HG02588 (cell line): ENCODE data around the gene DPYSL4.

Experiments used
- ATAC-seq: cut with Tn5 transposase; IDR thresholded peaks from one replicate; pipeline ENCODE4 v1.9.1; 2021; ENCODE audit warnings: mild to moderate bottlenecking, moderate library complexity; ENCODE audit not compliant: unreplicated experiment

The DPYSL4 gene

GRCh38 chr10:132225073-132225848 lies 38.5 kb downstream of the DPYSL4 start:
- ATAC-seq: no peak

- no peak for ATAC-seq
Measured at GRCh38 chr10:132225849-132226205, 39.1 kb downstream of the DPYSL4 start.

DNA sequence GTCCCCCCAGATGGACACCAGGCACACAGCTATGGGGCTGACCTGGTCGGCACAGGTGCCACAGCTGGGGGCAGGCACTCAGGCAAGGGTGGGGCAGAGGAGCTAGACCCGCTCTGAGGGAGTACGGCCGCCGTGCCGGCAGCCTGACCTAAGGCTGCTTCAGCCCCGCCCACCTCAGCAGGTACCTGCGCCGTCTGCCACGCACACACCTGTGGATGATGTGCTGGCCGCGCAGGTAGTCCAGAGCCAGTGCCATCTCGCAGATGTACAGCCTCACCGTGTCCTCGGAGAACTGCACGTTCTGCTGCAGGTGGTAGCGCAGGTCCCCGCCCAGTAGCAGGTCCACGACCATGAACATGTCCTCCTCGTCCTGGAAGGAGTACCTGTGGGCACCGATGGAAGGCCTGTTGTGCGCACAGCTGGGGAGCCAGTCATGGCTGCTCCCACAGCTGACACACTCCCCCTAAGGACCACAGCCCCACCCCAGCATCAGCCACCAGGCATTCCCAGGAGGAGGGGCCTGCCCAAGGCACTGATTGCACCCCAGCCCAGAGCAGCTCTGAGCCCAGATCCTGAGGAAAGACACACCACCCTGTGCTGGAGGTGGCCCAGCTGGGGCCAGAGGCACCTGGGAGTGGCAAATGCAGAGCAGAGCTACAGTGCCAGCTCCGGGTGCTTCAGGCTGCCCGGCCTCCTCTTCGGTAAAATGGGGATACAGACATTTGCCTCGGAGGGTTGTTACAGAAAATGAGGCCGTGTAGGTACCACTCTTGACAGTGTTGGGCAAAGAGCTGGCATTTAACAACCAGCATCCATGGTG lies 40.0 kb downstream of the DPYSL4 start:
- no peak for ATAC-seq

DNA sequence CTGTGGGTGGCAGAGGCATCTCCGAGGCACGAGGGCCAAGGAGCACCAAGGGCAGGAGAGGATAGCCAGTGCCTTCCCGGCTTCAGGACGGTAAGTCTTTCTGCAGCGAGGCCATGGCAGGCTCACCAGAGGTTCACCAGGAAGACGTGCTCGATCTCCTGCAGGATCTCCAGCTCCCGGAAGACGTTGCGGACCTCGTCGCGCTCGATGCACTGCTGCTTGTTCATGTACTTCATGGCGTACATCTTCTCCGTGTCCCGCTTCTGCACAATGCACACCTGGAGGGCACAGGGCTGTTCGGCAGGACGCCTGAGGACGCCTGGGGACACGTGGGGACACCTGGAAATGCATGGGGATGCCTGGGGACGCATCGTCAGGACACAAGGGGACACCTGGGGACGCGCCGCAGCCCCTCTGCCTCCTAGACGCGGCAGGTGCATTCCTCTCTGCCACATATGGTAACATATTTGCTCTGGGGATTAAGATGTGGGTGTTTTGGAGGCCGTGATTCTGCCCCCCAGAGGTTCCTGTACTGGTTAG lies 41.2 kb downstream of the DPYSL4 start:
- no peak for ATAC-seq

- ATAC-seq: no peak
Measured at GRCh38 chr10:132228616-132229015, 41.9 kb downstream of the DPYSL4 start.

DNA sequence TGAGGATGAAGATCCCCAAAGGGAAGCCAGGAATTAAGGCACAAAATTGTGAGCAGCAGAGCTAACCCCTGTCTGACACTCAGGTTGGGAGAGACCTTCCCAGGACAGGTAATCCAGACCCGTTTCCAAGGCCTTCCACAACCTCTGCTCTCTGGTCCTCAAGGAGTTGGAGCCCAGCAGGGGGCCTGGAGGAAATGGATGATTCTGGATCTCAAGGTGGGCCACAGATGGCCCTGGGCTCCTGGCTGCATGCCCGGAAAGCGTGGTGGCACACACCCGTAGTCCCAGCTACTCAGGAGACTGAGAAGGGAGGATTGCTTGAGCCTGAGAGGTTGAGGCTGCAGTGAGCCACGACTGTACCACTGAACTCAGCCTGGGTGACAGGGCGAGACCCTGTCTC lies 42.3 kb downstream of the DPYSL4 start:
- no peak for ATAC-seq

GRCh38 chr10:132229834-132230556 lies 43.2 kb downstream of the DPYSL4 start:
- peak; percentile 64 for ATAC-seq

DNA sequence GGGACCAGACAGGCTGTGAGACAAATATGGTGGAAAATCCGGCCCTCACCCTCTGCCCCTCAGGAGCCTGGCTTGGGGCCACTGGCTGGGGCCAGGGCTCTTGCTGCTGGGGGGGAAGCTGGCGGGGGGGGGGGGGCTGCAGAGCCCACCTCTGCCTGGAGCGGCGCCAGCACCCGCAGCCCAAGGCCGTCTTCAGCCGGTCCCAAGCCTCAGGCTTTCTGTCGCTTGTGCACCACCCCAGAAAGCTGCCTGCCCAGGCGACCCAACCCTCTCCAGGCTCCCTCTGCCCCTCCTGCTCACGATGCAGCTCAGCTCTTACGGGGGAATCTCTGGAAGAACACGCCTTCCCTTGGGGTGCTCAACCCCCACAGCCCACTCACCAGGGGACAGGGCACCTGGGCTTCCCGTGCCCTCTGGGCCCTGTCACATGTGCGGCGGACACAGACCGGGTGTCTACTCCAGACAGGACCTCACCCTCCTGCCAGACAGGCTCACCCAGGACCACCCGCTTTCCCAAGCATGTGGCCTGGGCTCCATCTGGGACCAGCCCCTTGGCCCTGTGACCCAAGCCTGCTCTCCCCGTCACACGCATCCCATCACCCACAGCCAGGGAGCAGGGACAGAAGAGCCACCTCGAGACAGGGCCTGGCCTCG lies 43.9 kb downstream of the DPYSL4 start:
- ATAC-seq: no peak

- ATAC-seq: no peak
Measured at GRCh38 chr10:132231656-132232022, 44.9 kb downstream of the DPYSL4 start.

DNA sequence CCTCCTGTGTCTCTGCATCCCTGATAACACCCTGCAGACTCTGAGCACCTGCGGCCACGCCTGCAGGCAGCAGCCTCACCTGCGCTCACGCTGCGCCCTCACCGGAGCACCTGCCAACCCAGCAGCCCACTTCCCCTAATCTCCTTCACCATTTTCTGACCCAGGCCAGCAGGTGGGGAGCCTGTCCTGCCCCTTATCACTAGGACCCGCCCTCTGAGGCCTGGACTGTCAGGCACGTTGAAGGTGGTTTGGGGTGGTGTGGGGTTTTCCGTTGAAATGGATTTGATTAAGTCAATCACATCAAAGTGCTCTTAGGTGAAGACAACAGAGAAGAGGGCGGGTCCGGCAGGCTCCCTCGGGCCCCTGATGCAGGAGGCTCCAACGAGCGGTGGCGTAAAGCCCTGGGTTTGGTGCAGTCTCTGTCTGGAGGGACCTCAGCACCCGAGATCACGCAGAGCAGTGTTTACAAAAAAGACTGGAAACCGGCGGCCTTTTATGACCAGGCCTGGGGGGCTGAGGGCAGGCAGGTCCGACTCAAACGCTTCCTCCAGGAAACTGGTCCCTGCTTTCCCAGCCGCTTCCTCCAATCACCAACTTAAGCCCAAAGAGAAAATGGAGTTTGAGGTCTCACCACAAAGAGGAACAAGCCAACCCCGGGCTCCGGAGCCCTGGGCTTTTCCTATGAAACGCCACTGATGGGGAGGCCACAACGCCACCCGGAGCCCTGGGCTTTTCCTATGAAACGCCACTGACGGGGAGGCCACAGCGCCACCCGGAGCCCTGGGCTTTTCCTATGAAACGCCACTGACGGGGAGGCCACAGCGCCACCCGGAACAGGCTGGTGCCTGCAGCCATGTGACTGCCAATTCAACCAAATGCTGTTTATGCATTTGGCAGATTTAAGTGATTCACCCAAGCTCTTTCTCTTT lies 45.5 kb downstream of the DPYSL4 start:
- no peak for ATAC-seq

- ATAC-seq: no peak
Measured at GRCh38 chr10:132232981-132233380, 46.2 kb downstream of the DPYSL4 start.

GRCh38 chr10:132233501-132234085 lies 46.8 kb downstream of the DPYSL4 start:
- ATAC-seq: no peak

DNA sequence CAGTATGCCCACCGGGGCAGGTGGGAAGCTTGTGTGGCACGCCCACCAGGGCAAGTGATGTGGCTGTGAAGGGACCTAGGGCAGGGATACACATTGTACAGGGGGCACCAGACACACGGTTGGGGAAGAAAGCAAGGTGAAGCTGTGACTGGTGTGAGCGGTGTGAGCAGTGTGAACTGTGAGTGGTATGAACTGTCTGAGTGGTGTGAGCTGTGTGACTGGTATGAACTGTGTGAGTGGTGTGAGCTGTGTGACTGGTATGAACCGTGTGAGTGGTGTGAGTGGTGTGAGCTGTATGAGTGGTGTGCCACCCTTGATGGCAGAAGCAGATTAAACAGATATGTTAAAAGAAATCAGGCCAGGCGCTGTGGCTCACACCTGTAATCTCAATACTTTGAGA lies 48.1 kb downstream of the DPYSL4 start:
- ATAC-seq: no peak

- ATAC-seq: no peak
Measured at GRCh38 chr10:132236161-132236560, 49.4 kb downstream of the DPYSL4 start.

DNA sequence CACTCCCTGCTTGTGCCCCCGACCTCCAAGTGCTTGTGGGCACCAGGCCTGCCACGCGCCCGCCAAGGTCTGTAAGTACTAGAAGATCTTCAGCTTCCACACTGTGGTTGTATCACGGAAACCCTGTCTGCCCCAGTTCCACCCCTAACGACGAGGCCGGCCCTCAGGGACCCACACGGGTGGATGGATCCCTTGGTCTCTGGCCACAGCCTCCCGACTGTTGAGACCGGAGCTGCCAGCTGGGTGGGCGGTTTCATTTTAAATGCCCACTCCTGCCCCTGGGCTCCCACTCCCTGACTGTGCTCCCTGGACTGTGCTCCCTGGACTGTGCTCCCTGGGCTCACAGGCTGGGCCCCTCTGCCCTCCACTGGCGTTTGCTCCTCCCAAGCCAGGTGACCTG lies 50.1 kb downstream of the DPYSL4 start:
- ATAC-seq: no peak

GRCh38 chr10:132237396-132237795 lies 50.6 kb downstream of the DPYSL4 start:
- ATAC-seq: no peak

DNA sequence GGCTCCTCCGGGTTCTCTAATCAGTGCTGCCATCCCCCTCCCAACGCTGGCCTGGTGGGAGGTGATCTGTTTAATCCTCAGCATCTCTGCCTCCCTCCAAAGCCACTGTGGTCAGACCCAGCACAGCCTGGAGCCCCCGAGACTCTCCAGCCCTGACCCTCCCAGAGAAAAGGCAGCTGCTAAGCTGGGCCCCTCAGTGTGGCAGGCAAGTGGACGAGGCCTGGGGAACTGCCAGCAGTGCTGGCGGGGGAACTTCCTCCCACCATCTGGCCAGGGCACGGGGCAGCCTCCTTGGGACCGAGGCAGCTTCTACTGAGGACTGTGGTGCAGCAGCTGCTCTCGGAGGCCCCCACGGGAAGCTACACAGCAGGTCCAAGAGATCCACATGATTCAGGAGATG lies 51.1 kb downstream of the DPYSL4 start:
- ATAC-seq: no peak

- ATAC-seq: no peak
Measured at GRCh38 chr10:132238371-132239125, 51.8 kb downstream of the DPYSL4 start.
